HEK293 (cell line): ENCODE measurements around the gene PPFIA1.

Source experiments
- CTCF ChIA-PET: fragments of 350-600 bp; formaldehyde crosslinking; extraction: SDS; loops from one replicate; lab custom pipeline; 2021; ENCODE audit warnings: antibody characterized with exemption; lab: Yijun Ruan, JAX
- POLR2A ChIA-PET: fragments of 300-600 bp; formaldehyde crosslinking; extraction: SDS; loops from one replicate; lab custom pipeline; 2020; ENCODE audit warnings: antibody characterized with exemption, inconsistent platforms; lab: Yijun Ruan, JAX
- H3K27ac ChIP-seq: fragments of 200-500 bp; sonication (Bioruptor generic); 2 replicates; pipeline ENCODE4 v1.5.1; 2014; ENCODE audit warnings: low read depth, low read length, control low read depth, inconsistent platforms; ENCODE audit errors: extremely low read depth
- H3K36me3 ChIP-seq, 2 experiments: fragments of 200-500 bp in 1 of 2; sonication (Bioruptor generic) in 1 of 2; 1 replicate in 1 of 2; 2 replicates in 1 of 2; pipeline ENCODE4 v1.5.1; 2014 to 2017; ENCODE audit warnings: inconsistent platforms in 2 of 2, low read length in 2 of 2; ENCODE audit not compliant: control insufficient read depth in 2 of 2, insufficient read depth in 1 of 2
- H3K4me1 ChIP-seq: fragments of 200-500 bp; sonication (Bioruptor generic); 2 replicates; pipeline ENCODE4 v1.5.1; 2014; ENCODE audit warnings: mild to moderate bottlenecking, low read length, inconsistent platforms; ENCODE audit not compliant: control insufficient read depth, insufficient read depth
- H3K4me3 ChIP-seq: 2 replicates; pipeline ENCODE4 v1.5.1; 2011; ENCODE audit warnings: low read depth, mild to moderate bottlenecking, control low read depth, low read length, moderate library complexity
- H3K9me3 ChIP-seq: fragments of 200-500 bp; sonication (Bioruptor generic); 2 replicates; pipeline ENCODE4 v1.5.1; 2014; ENCODE audit warnings: low read depth, low read length, inconsistent platforms; ENCODE audit not compliant: control insufficient read depth, insufficient read depth
- ATF2 ChIP-seq: fragments of 450-650 bp; formaldehyde crosslinking; IDR thresholded peaks from 2 replicates; pipeline ENCODE4 v1.5.1; 2016; ENCODE audit warnings: missing biosample characterization, missing genetic modification characterization, low read depth
- GLIS1 ChIP-seq: fragments of 450-650 bp; formaldehyde crosslinking; IDR thresholded peaks from 2 replicates; pipeline ENCODE4 v1.5.1; 2016; ENCODE audit warnings: missing biosample characterization, missing genetic modification characterization
- KLF1 ChIP-seq: fragments of 450-650 bp; formaldehyde crosslinking; IDR thresholded peaks from 2 replicates; pipeline ENCODE4 v1.5.1; 2016; ENCODE audit warnings: missing biosample characterization, missing genetic modification characterization
- KLF10 ChIP-seq: fragments of 450-650 bp; IDR thresholded peaks from 2 replicates; pipeline ENCODE4 v1.5.1; 2018; ENCODE audit warnings: missing biosample characterization, mild to moderate bottlenecking, missing genetic modification characterization
- KLF9 ChIP-seq: fragments of 450-650 bp; formaldehyde crosslinking; IDR thresholded peaks from 2 replicates; pipeline ENCODE4 v1.5.1; 2016; ENCODE audit warnings: missing biosample characterization, missing genetic modification characterization, low read depth
- PRDM2 ChIP-seq: fragments of 450-650 bp; formaldehyde crosslinking; IDR thresholded peaks from 2 replicates; pipeline ENCODE4 v1.5.1; 2016; ENCODE audit warnings: missing biosample characterization, missing genetic modification characterization, borderline replicate concordance
- SCRT1 ChIP-seq: fragments of 450-650 bp; formaldehyde crosslinking; IDR thresholded peaks from 2 replicates; pipeline ENCODE4 v1.5.1; 2016; ENCODE audit warnings: missing biosample characterization, missing genetic modification characterization, borderline replicate concordance
- SCRT2 ChIP-seq: fragments of 450-650 bp; formaldehyde crosslinking; IDR thresholded peaks from 2 replicates; pipeline ENCODE4 v1.5.1; 2016; ENCODE audit warnings: missing biosample characterization, missing genetic modification characterization
- TCF7L2 ChIP-seq: IDR thresholded peaks from 2 replicates; pipeline ENCODE4 v1.6.1; 2011; ENCODE audit warnings: low read depth, mild to moderate bottlenecking, inconsistent platforms, low read length, moderate library complexity, borderline replicate concordance
- YY2 ChIP-seq: fragments of 450-650 bp; formaldehyde crosslinking; IDR thresholded peaks from 2 replicates; pipeline ENCODE4 v1.5.1; 2016; ENCODE audit warnings: missing biosample characterization, missing genetic modification characterization
- ZFP41 ChIP-seq: fragments of 450-650 bp; formaldehyde crosslinking; IDR thresholded peaks from 2 replicates; pipeline ENCODE4 v1.5.1; 2016; ENCODE audit warnings: missing biosample characterization, missing genetic modification characterization, borderline replicate concordance
- ZFP69B ChIP-seq: fragments of 450-650 bp; formaldehyde crosslinking; IDR thresholded peaks from 2 replicates; pipeline ENCODE4 v1.5.1; 2016; ENCODE audit warnings: missing biosample characterization, missing genetic modification characterization
- ZNF138 ChIP-seq: fragments of 450-650 bp; formaldehyde crosslinking; IDR thresholded peaks from 2 replicates; pipeline ENCODE4 v1.5.1; 2016; ENCODE audit warnings: missing biosample characterization, missing genetic modification characterization, borderline replicate concordance
- ZNF202 ChIP-seq: fragments of 450-650 bp; formaldehyde crosslinking; IDR thresholded peaks from 2 replicates; pipeline ENCODE4 v1.5.1; 2016; ENCODE audit warnings: missing biosample characterization, missing genetic modification characterization, borderline replicate concordance
- ZNF239 ChIP-seq: fragments of 450-650 bp; formaldehyde crosslinking; IDR thresholded peaks from 2 replicates; pipeline ENCODE4 v1.5.1; 2016; ENCODE audit warnings: missing biosample characterization, missing genetic modification characterization
- ZNF350 ChIP-seq: fragments of 450-650 bp; formaldehyde crosslinking; IDR thresholded peaks from 2 replicates; pipeline ENCODE4 v1.5.0; 2017; ENCODE audit warnings: missing biosample characterization, mild to moderate bottlenecking, missing genetic modification characterization
- ZNF473 ChIP-seq: fragments of 450-650 bp; formaldehyde crosslinking; IDR thresholded peaks from 2 replicates; pipeline ENCODE4 v1.5.1; 2017; ENCODE audit warnings: missing biosample characterization, missing genetic modification characterization
- ZNF48 ChIP-seq: fragments of 450-650 bp; formaldehyde crosslinking; IDR thresholded peaks from 2 replicates; pipeline ENCODE4 v1.5.1; 2016; ENCODE audit warnings: missing biosample characterization, missing genetic modification characterization
- ZNF513 ChIP-seq: fragments of 450-650 bp; IDR thresholded peaks from 2 replicates; pipeline ENCODE4 v1.5.1; 2018; ENCODE audit warnings: missing biosample characterization, missing genetic modification characterization
- ZNF596 ChIP-seq: fragments of 450-650 bp; IDR thresholded peaks from 2 replicates; pipeline ENCODE4 v1.5.0; 2018; ENCODE audit warnings: missing biosample characterization, mild to moderate bottlenecking, missing genetic modification characterization, moderate library complexity
- ZNF610 ChIP-seq: fragments of 450-650 bp; formaldehyde crosslinking; IDR thresholded peaks from 2 replicates; pipeline ENCODE4 v1.5.1; 2016; ENCODE audit warnings: missing biosample characterization, missing genetic modification characterization, borderline replicate concordance
- ZNF791 ChIP-seq: fragments of 450-650 bp; formaldehyde crosslinking; IDR thresholded peaks from 2 replicates; pipeline ENCODE4 v1.5.1; 2016; ENCODE audit warnings: missing biosample characterization, missing genetic modification characterization
- ZNF843 ChIP-seq: fragments of 450-650 bp; formaldehyde crosslinking; IDR thresholded peaks from 2 replicates; pipeline ENCODE4 v1.5.1; 2016; ENCODE audit warnings: missing biosample characterization, missing genetic modification characterization
- ZSCAN5A ChIP-seq: fragments of 450-650 bp; formaldehyde crosslinking; IDR thresholded peaks from 2 replicates; pipeline ENCODE4 v1.5.1; 2016; ENCODE audit warnings: missing biosample characterization, missing genetic modification characterization

The PPFIA1 gene

GRCh38 chr11:70288721-70289120 lies 18.2 kb downstream of the PPFIA1 start (continued):
- TF ChIP-seq PRDM2 (no peak), ZNF239 (tag by site-specific recombination) (no peak), ZNF48 (tag by site-specific recombination) (no peak), ZFP69B (tag by site-specific recombination) (no peak), ZNF596 (tag by site-specific recombination) (no peak), ZNF791 (tag by site-specific recombination) (no peak), KLF10 (tag by site-specific recombination) (no peak), KLF9 (tag by site-specific recombination) (no peak)

GRCh38 chr11:70289582-70289981 lies 19.1 kb downstream of the PPFIA1 start:
- TF ChIP-seq SCRT1 (tag by site-specific recombination) (no peak), ZNF513 (tag by site-specific recombination) (no peak), KLF1 (tag by site-specific recombination) (no peak), ZNF843 (tag by site-specific recombination) (no peak), ZSCAN5A (tag by site-specific recombination) (no peak), TCF7L2 (no peak), YY2 (no peak), GLIS1 (tag by site-specific recombination) (no peak), ZNF350 (no peak), ZNF473 (tag by site-specific recombination) (no peak), SCRT2 (tag by site-specific recombination) (no peak), ZNF202 (tag by site-specific recombination) (no peak), ZFP41 (tag by site-specific recombination) (no peak), ZNF138 (tag by site-specific recombination) (no peak), ATF2 (no peak), ZNF610 (tag by site-specific recombination) (no peak)
- ChIA-PET CTCF (no interaction called here), POLR2A (no interaction called here)
- Histone ChIP-seq H3K4me1 (no peaks in the 10 kb centered on the region), H3K27ac (no peak overlapping the region), H3K4me3 (no peak overlapping the region), H3K36me3 (peaks cover 9 to 84% of the 10 kb centered on the region in 2 experiments; a peak in 2 of 3 replicates), H3K9me3 (no peaks in the 10 kb centered on the region)
